Endothelial cell of umbilical vein (primary cell): ENCODE data around the gene ELOVL1. TPM values are rescaled to one million over a fixed set of nuclear protein-coding genes. Genes with fewer than 3 reads are reported as not detected.

Experiments
- BruUV-seq: library from RNA; stranded (reverse); fragments of 400-500 nt; replicated peaks from 2 replicates; lab custom pipeline; 2021; lab: Mats Ljungman, UMichigan
- CTCF ChIA-PET: fragments of 300-600, 350-600 bp; sonication (Branson Sonifier 250); formaldehyde crosslinking; loops from one replicate; lab custom pipeline; 2021; ENCODE audit warnings: antibody characterized with exemption, inconsistent platforms; lab: Charles Lee
- POLR2A ChIA-PET: fragments of 300-600, 350-600 bp; sonication (Branson Sonifier 250); formaldehyde crosslinking; loops from one replicate; lab custom pipeline; 2021; ENCODE audit warnings: antibody characterized with exemption, inconsistent platforms; lab: Charles Lee
- DNase-seq: peaks from one replicate; pipeline ENCODE4 v3.0.0-alpha.2; 2011; ENCODE audit warnings: low read depth, low spot score
- FAIRE-seq: peaks from 2 replicates; lab custom pipeline; 2011; peaks lifted over from hg19 to GRCh38; lab: Jason Lieb, UNC
- H2AFZ ChIP-seq: 2 replicates; pipeline ENCODE4 v1.6.0; 2012; ENCODE audit warnings: low read depth, low read length, control low read depth, inconsistent platforms
- H3K27ac ChIP-seq: 2 replicates; pipeline ENCODE4 v1.5.1; 2011; ENCODE audit warnings: low read depth, mild to moderate bottlenecking, control low read depth, low read length, moderate library complexity; ENCODE audit not compliant: insufficient read depth
- H3K27me3 ChIP-seq, 2 experiments: 2 replicates each; pipeline versions ENCODE4 v1.6.0 to v1.6.1; 2011; ENCODE audit warnings: low read length in 2 of 2, mixed read lengths in 1 of 2; ENCODE audit not compliant: control insufficient read depth in 2 of 2, insufficient read depth in 2 of 2
- H3K36me3 ChIP-seq, 2 experiments: 2 replicates in 1 of 2; 3 replicates in 1 of 2; pipeline ENCODE4 v1.5.1; 2011; ENCODE audit warnings: low read length in 2 of 2, mild to moderate bottlenecking in 1 of 2, moderate library complexity in 1 of 2; ENCODE audit not compliant: control insufficient read depth in 2 of 2, insufficient read depth in 2 of 2; ENCODE audit errors: extremely low read depth in 1 of 2
- H3K4me1 ChIP-seq: 3 replicates; pipeline ENCODE4 v1.5.1; 2011; ENCODE audit warnings: mild to moderate bottlenecking, low read length; ENCODE audit not compliant: control insufficient read depth, insufficient read depth; ENCODE audit errors: extremely low read depth
- H3K4me2 ChIP-seq: 2 replicates; pipeline ENCODE4 v1.6.1; 2011; ENCODE audit warnings: low read length, control low read depth, mixed read lengths; ENCODE audit not compliant: insufficient read depth
- H3K4me3 ChIP-seq, 3 experiments: fragments of 200-600 bp in 1 of 3; sonication (generic), shearing (Covaris generic) in 1 of 3; replicated peaks in 1 of 3; 2 replicates each; pipeline ENCODE4 v1.5.1; 2011 to 2016; ENCODE audit warnings: control low read depth in 3 of 3, low read length in 3 of 3, mild to moderate bottlenecking in 2 of 3, inconsistent platforms in 1 of 3, low read depth in 1 of 3, moderate library complexity in 1 of 3; ENCODE audit not compliant: insufficient read depth in 1 of 3
- H3K79me2 ChIP-seq: 2 replicates; pipeline ENCODE4 v1.6.0; 2012; ENCODE audit warnings: low read length, inconsistent platforms; ENCODE audit not compliant: control insufficient read depth, insufficient read depth
- H3K9ac ChIP-seq: replicated peaks from 2 replicates; pipeline ENCODE3; 2011; ENCODE audit warnings: low read length, control low read depth; ENCODE audit not compliant: insufficient read depth; ENCODE audit errors: extremely low read depth
- H3K9me1 ChIP-seq: replicated peaks from 3 replicates; pipeline ENCODE4 v1.6.0; 2011; ENCODE audit warnings: mild to moderate bottlenecking, low read length; ENCODE audit not compliant: control insufficient read depth, insufficient read depth; ENCODE audit errors: extremely low read depth
- H3K9me3 ChIP-seq: replicated peaks from 2 replicates; pipeline ENCODE4 v1.5.1; 2012; ENCODE audit warnings: low read length, inconsistent platforms; ENCODE audit not compliant: control insufficient read depth, insufficient read depth
- H4K20me1 ChIP-seq: replicated peaks from 2 replicates; pipeline ENCODE3; 2011; ENCODE audit warnings: mild to moderate bottlenecking, low read length; ENCODE audit not compliant: control insufficient read depth, insufficient read depth; ENCODE audit errors: extremely low read depth
- EZH2 ChIP-seq: IDR thresholded peaks from 2 replicates; pipeline ENCODE4 v1.6.1; 2012; ENCODE audit warnings: borderline replicate concordance, low read depth, mild to moderate bottlenecking, moderate library complexity, low read length, inconsistent platforms; ENCODE audit not compliant: severe bottlenecking
- FOS ChIP-seq: IDR thresholded peaks from 2 replicates; pipeline ENCODE4 v1.6.1; 2011; ENCODE audit warnings: mild to moderate bottlenecking, low read length, moderate library complexity, borderline replicate concordance; ENCODE audit not compliant: insufficient read depth
- GATA2 ChIP-seq: IDR thresholded peaks from 2 replicates; pipeline ENCODE4 v1.7.0; 2011; ENCODE audit warnings: low read depth, mild to moderate bottlenecking, moderate library complexity, mixed read lengths, low read length; ENCODE audit not compliant: insufficient read length, insufficient read depth
- JUN ChIP-seq: IDR thresholded peaks from 2 replicates; pipeline ENCODE4 v1.6.1; 2011; ENCODE audit warnings: borderline replicate concordance, low read depth; ENCODE audit not compliant: insufficient read length, insufficient read depth
- MYC ChIP-seq: IDR thresholded peaks from one replicate; pipeline ENCODE4 v1.6.1; 2011; ENCODE audit warnings: mild to moderate bottlenecking, low read depth, low read length
- POLR2A ChIP-seq: IDR thresholded peaks from 2 replicates; pipeline ENCODE4 v1.6.1; 2012; ENCODE audit warnings: low read depth, mild to moderate bottlenecking, control low read depth, low read length
- POLR2AphosphoS5 ChIP-seq: IDR thresholded peaks from 2 replicates; pipeline ENCODE4 v1.6.1; 2012; ENCODE audit warnings: low read depth, mild to moderate bottlenecking, control low read depth, low read length, moderate library complexity; ENCODE audit not compliant: insufficient read depth
- dilution Hi-C: fragments of 300-500 bp; cut with MboI; formaldehyde crosslinking; loops from one replicate; pipeline ENCODE4 v1.15.0; 2019; ENCODE audit warnings: low sequenced_read_pairs; ENCODE audit not compliant: extremely low pct_ligation_motif_present
- intact Hi-C: fragments of 100-400 bp; cut with micrococcal nuclease; formaldehyde crosslinking; loops from one replicate; pipeline ENCODE4 v1.10.0; 2022
- polyA plus RNA-seq, 4 experiments: library from polyadenylated mRNA; depleted of rRNA in 3 of 4; stranded (reverse) in 3 of 4; unstranded in 1 of 4; fragments of >200 nt; gene quantifications; 2 replicates each; pipeline versions ENCODE4 v1.2.1 to v1.2.3, GENCODE V29; 2011 to 2012; ENCODE audit warnings: missing spikeins in 1 of 4
- total RNA-seq: library from RNA; stranded (reverse); gene quantifications from 2 replicates; pipeline ENCODE4 v1.2.3, GENCODE V29; 2021
- TF ChIP-seq, protein P1 (sequence below): IDR thresholded peaks from 2 replicates; pipeline ENCODE4 v1.6.1; 2011; ENCODE audit not compliant: insufficient read depth, insufficient read length
- TF ChIP-seq, protein P2 (sequence below), 2 donors: IDR thresholded peaks; 1 replicate in 1 of 2; 2 replicates in 1 of 2; pipeline ENCODE4 v1.5.1; 2011; ENCODE audit warnings: low read length in 2 of 2, mild to moderate bottlenecking in 2 of 2, moderate library complexity in 2 of 2, control low read depth in 1 of 2, inconsistent platforms in 1 of 2, low read depth in 1 of 2; ENCODE audit not compliant: insufficient read depth in 1 of 2; ENCODE audit errors: extremely low read depth in 1 of 2

Gene ELOVL1
- total and polyA plus RNA-seq, 2 donors (not counting 3 experiments of a cell fraction or from before 2014, with no cell fraction given), result 134 to 303 TPM

DNA sequence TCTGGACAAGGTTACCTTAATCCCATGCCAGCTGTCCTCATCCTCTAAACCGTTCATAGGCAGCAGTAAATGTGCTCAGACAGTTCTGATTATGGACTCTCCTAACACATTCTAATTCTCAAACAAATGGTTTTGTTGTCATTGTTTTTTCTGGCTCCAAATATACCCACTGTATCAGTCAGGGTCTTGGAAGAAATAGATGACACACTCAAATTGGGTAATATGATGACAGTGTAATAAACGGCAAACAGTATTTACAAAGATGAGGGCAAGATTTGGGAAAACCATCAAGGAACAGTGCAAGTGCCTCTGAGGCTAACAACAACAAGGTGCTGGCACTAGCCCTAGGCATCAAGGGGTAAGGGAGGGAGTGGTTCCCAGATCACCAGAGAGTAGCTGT lies 13.3 kb downstream of the ELOVL1 start:
- Histone ChIP-seq H3K36me3 (no peaks in the 10 kb centered on the region), H3K4me3 (no peak overlapping the region), H3K9me1 (no peaks in the 10 kb centered on the region), H2AFZ (no peak overlapping the region), H4K20me1 (no peaks in the 10 kb centered on the region), H3K27ac (no peak overlapping the region), H3K9me3 (no peaks in the 10 kb centered on the region), H3K79me2 (peaks cover 7% of the 10 kb centered on the region), H3K27me3 (no peaks in the 10 kb centered on the region), H3K4me2 (no peak overlapping the region), H3K4me1 (peaks cover 13% of the 10 kb centered on the region), H3K9ac (no peak overlapping the region)
- BruUV-seq, result no TSS peak
- no peak for DNase-seq
- FAIRE-seq, result no peak
- dilution Hi-C loops (no loop called here), intact Hi-C loops (no loop called here)
- POLR2A ChIA-PET, result no interaction called here
- CTCF ChIA-PET, result no interaction called here
- TF ChIP-seq FOS (no peak), GATA2 (no peak), POLR2A (no peak), POLR2AphosphoS5 (no peak), MYC (no peak), JUN (no peak), EZH2 (no peak)
- TF ChIP-seq, protein P1, sequence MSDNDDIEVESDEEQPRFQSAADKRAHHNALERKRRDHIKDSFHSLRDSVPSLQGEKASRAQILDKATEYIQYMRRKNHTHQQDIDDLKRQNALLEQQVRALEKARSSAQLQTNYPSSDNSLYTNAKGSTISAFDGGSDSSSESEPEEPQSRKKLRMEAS, result no peak
- TF ChIP-seq, protein P2, sequence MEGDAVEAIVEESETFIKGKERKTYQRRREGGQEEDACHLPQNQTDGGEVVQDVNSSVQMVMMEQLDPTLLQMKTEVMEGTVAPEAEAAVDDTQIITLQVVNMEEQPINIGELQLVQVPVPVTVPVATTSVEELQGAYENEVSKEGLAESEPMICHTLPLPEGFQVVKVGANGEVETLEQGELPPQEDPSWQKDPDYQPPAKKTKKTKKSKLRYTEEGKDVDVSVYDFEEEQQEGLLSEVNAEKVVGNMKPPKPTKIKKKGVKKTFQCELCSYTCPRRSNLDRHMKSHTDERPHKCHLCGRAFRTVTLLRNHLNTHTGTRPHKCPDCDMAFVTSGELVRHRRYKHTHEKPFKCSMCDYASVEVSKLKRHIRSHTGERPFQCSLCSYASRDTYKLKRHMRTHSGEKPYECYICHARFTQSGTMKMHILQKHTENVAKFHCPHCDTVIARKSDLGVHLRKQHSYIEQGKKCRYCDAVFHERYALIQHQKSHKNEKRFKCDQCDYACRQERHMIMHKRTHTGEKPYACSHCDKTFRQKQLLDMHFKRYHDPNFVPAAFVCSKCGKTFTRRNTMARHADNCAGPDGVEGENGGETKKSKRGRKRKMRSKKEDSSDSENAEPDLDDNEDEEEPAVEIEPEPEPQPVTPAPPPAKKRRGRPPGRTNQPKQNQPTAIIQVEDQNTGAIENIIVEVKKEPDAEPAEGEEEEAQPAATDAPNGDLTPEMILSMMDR (IDR thresholded peaks at IDR 0.05; ENCODE audit: extremely low read depth in 1 of 2, insufficient read depth in 1 of 2, low read depth in 1 of 2, low read length in 2 of 2), result no peak
